GM12891 (cell line): ENCODE data around the gene SLC35C1.

ENCODE experiments used
- PAX5 ChIP-seq: IDR thresholded peaks from 2 replicates; pipeline ENCODE4 v1.6.1; 2011; ENCODE audit warnings: low read length, moderate library complexity, mild to moderate bottlenecking; ENCODE audit not compliant: insufficient read depth, severe bottlenecking
- POLR2A ChIP-seq: IDR thresholded peaks from 2 replicates; pipeline ENCODE4 v1.6.1; 2011; ENCODE audit warnings: low read depth, low read length, control low read depth
- POLR2AphosphoS5 ChIP-seq: IDR thresholded peaks from 2 replicates; pipeline ENCODE4 v1.6.1; 2011; ENCODE audit warnings: low read depth, low read length, control low read depth
- POU2F2 ChIP-seq: IDR thresholded peaks from 2 replicates; pipeline ENCODE4 v1.6.1; 2011; ENCODE audit warnings: low read depth, mild to moderate bottlenecking, control low read depth, low read length, moderate library complexity
- SPI1 ChIP-seq: IDR thresholded peaks from 2 replicates; pipeline ENCODE4 v1.6.1; 2011; ENCODE audit warnings: low read depth, low read length, control low read depth
- TAF1 ChIP-seq: IDR thresholded peaks from 2 replicates; pipeline ENCODE4 v1.6.1; 2011; ENCODE audit warnings: low read depth, low read length, control low read depth

- no peak for TF ChIP-seq POLR2AphosphoS5
- TF ChIP-seq POLR2A: no peak
- no peak for TF ChIP-seq TAF1
- TF ChIP-seq SPI1: no peak
- TF ChIP-seq POU2F2: no peak; the same call in 1 of the 2 replicates
- TF ChIP-seq PAX5: no peak
Measured at GRCh38 chr11:45852712-45853101, 47.8 kb downstream of the SLC35C1 start.
